A673 (cell line): Measurements from ENCODE around the gene ARSI. TPM values are rescaled to one million over a fixed set of nuclear protein-coding genes. Genes with fewer than 3 reads are reported as not detected.

Experiments
- BruUV-seq: library from RNA; stranded (reverse); fragments of 400-500 nt; replicated peaks from 2 replicates; lab custom pipeline; 2021; lab: Mats Ljungman, UMichigan
- CTCF ChIA-PET: fragments of 300-600 bp; sonication (Branson Sonifier 250); formaldehyde crosslinking; loops from one replicate; lab custom pipeline; 2022; ENCODE audit warnings: antibody characterized with exemption; lab: Charles Lee
- POLR2A ChIA-PET: fragments of 300-600 bp; sonication (Branson Sonifier 250); formaldehyde crosslinking; loops from one replicate; lab custom pipeline; 2022; ENCODE audit warnings: antibody characterized with exemption; ENCODE audit not compliant: low non-redundant PET; lab: Charles Lee
- DNase-seq: peaks from one replicate; pipeline ENCODE4 v3.0.0-alpha.2; 2015; ENCODE audit warnings: low spot score
- H3K27ac ChIP-seq: fragments of 200-600 bp; sonication (generic); 2 replicates; pipeline ENCODE4 v1.5.1; 2016; ENCODE audit warnings: mixed run types, low read depth, mild to moderate bottlenecking, mixed read lengths, antibody characterized with exemption, low read length; ENCODE audit not compliant: poor library complexity, severe bottlenecking
- H3K27me3 ChIP-seq: fragments of 200-600 bp; sonication (generic); replicated peaks from 2 replicates; pipeline ENCODE4 v1.6.1; 2017; ENCODE audit warnings: mixed run types, low read depth, mild to moderate bottlenecking, mixed read lengths, antibody characterized with exemption, low read length; ENCODE audit not compliant: insufficient read depth, poor library complexity
- H3K36me3 ChIP-seq: fragments of 200-600 bp; sonication (generic); 2 replicates; pipeline ENCODE4 v1.6.1; 2016; ENCODE audit warnings: mixed run types, mild to moderate bottlenecking, mixed read lengths, antibody characterized with exemption, low read length; ENCODE audit not compliant: insufficient read depth, poor library complexity, severe bottlenecking
- H3K4me1 ChIP-seq: fragments of 200-600 bp; sonication (generic); 2 replicates; pipeline ENCODE4 v1.6.1; 2017; ENCODE audit warnings: mixed run types, mild to moderate bottlenecking, mixed read lengths, antibody characterized with exemption, low read length; ENCODE audit not compliant: insufficient read depth, poor library complexity, severe bottlenecking
- H3K4me3 ChIP-seq: fragments of 200-600 bp; sonication (generic); 2 replicates; pipeline ENCODE4 v1.5.1; 2016; ENCODE audit warnings: low read depth, mixed run types, mild to moderate bottlenecking, mixed read lengths, low read length; ENCODE audit not compliant: poor library complexity, severe bottlenecking
- H3K9me3 ChIP-seq: fragments of 200-600 bp; sonication (generic); 2 replicates; pipeline ENCODE4 v1.6.1; 2016; ENCODE audit warnings: mixed run types, low read depth, mild to moderate bottlenecking, mixed read lengths, antibody characterized with exemption, low read length; ENCODE audit not compliant: poor library complexity, severe bottlenecking
- EZH2 ChIP-seq: fragments of 200-600 bp; sonication (generic); IDR thresholded peaks from 2 replicates; pipeline ENCODE4 v1.6.1; 2017; ENCODE audit warnings: borderline replicate concordance, low read depth, mild to moderate bottlenecking, mixed read lengths, antibody characterized with exemption, low read length; ENCODE audit not compliant: poor library complexity, severe bottlenecking
- intact Hi-C: fragments of 100-400 bp; cut with micrococcal nuclease; formaldehyde crosslinking; loops from one replicate; pipeline ENCODE4 v1.10.0; 2022; ENCODE audit not compliant: unreplicated experiment
- total RNA-seq: library from RNA; stranded (reverse); gene quantifications from 2 replicates; pipeline ENCODE4 v1.2.3, GENCODE V29; 2021
- TF ChIP-seq, protein P1 (sequence below): fragments of 300-800, 200-600 bp; sonication (generic); conservative IDR thresholded peaks from 2 replicates; pipeline ENCODE4 v1.5.1; 2017; ENCODE audit warnings: low read depth, mild to moderate bottlenecking, antibody characterized with exemption, low read length, moderate library complexity, mixed read lengths

ARSI gene
- total RNA-seq, 1 experiment from 2014 or later, result 0.30 TPM

DNA sequence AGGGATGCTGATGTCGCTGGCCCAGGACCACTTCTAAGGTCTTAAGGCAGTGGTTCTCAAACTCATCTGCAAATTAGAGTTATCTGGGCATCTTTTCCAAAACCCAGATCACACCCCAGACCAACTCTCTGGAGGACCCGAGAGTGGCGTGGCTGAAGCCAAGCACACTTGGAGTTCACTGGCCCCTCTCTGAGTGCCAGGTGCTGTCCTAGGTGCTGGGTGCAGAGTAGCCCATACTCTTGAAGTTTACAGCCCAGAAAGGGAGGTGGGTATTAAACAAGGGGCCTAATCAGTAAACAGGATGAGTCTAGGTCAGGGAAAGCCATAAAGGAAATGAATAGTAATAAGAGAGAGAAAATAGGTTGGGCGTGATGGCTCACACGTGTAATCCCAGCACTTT is 30.8 kb downstream of the ARSI start:
- no peak overlapping the region for H3K27ac ChIP-seq
- no peak for TF ChIP-seq EZH2
- TF ChIP-seq, protein P1, sequence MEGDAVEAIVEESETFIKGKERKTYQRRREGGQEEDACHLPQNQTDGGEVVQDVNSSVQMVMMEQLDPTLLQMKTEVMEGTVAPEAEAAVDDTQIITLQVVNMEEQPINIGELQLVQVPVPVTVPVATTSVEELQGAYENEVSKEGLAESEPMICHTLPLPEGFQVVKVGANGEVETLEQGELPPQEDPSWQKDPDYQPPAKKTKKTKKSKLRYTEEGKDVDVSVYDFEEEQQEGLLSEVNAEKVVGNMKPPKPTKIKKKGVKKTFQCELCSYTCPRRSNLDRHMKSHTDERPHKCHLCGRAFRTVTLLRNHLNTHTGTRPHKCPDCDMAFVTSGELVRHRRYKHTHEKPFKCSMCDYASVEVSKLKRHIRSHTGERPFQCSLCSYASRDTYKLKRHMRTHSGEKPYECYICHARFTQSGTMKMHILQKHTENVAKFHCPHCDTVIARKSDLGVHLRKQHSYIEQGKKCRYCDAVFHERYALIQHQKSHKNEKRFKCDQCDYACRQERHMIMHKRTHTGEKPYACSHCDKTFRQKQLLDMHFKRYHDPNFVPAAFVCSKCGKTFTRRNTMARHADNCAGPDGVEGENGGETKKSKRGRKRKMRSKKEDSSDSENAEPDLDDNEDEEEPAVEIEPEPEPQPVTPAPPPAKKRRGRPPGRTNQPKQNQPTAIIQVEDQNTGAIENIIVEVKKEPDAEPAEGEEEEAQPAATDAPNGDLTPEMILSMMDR, result no peak
- peaks cover 11% of the 10 kb centered on the region for H3K4me1 ChIP-seq
- ChIA-PET CTCF (interaction anchor here (0.8 kb wide), 1 partner anchor 164 kb away, joined by 4 read pairs; no protein-coding TSS in a partner anchor), POLR2A (no interaction called here)
- H3K36me3 ChIP-seq, result no peaks in the 10 kb centered on the region
- H3K27me3 ChIP-seq, result no peaks in the 10 kb centered on the region
- no peak for DNase-seq
- H3K9me3 ChIP-seq, result no peaks in the 10 kb centered on the region
- intact Hi-C loops, result loop anchor here (2.0 kb wide), 1 partner anchor 165 kb away; no protein-coding TSS in a partner anchor
- H3K4me3 ChIP-seq, result no peak overlapping the region
- no TSS peak for BruUV-seq

DNA sequence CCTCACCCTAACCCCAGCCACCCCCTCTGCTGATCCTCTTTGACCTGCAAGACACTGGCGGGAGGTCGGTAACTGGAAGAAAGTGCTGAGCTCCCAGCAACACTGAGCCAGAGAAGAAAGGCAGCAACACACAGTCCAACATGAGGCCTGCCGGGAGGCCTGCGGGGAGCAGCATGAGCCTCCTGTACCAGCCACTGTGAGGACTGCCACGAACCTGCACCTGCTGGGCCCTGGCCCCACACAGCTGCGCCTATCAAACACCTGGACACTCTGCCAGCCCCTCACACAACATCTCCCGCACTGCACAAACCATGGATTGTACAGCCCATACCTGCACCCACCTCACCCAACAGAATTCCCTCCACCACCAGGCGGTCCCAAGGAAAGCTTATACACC is 31.4 kb downstream of the ARSI start:
- CTCF ChIA-PET, result no interaction called here
- Histone ChIP-seq H3K4me1 (peaks cover 11% of the 10 kb centered on the region), H3K9me3 (no peaks in the 10 kb centered on the region), H3K27ac (no peak overlapping the region), H3K36me3 (no peaks in the 10 kb centered on the region), H3K27me3 (no peaks in the 10 kb centered on the region), H3K4me3 (no peak overlapping the region)
- POLR2A ChIA-PET, result no interaction called here
- intact Hi-C loops, result no loop called here
- TF ChIP-seq, protein P1, result no peak
- TF ChIP-seq EZH2, result no peak
- no TSS peak for BruUV-seq
- no peak for DNase-seq

DNA sequence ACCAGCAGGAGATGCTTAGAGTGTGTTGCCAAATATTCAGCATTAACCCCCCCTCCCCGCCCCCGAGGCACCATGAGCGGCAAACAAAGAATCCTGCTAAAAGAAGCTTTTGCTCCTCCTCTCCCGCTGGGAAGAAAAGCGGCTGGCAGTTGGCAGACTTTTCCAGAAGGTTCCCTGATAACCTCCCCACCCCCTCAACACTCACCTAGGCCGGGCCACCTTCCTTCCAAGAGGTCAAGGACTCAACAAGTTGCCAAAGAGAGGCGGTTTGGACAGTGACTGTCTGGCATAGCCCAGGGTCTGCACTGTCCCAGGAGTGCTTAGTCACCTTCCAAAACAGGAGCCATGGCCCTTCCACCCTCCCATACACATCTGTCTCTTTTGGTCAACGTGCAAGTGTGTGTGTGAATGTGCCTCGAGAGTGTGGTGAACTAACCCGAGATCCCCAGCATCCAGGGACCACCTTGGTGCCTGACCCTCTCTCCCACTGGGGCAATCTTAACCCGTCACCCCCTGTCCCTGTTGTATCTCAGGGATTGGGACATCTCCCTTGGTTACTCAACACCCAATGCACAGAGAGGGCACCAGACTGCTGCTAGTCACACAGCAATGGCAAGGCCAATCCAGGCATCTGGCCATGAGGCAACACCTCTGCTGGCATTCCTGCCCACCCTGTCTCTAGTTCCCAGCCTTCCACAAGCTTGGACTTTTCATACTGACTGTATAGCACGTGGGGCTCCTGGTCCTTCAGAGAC is 32.0 kb downstream of the ARSI start:
- H3K9me3 ChIP-seq, result no peaks in the 10 kb centered on the region
- H3K27me3 ChIP-seq, result no peaks in the 10 kb centered on the region
- DNase-seq, result no peak
- intact Hi-C loops, result no loop called here
- CTCF ChIA-PET, result interaction anchor here (0.6 kb wide), 1 partner anchor 56 kb away, joined by 3 read pairs; no protein-coding TSS in a partner anchor
- TF ChIP-seq, protein P1, result no peak
- TF ChIP-seq EZH2, result no peak
- POLR2A ChIA-PET, result no interaction called here
- no peak overlapping the region for H3K27ac ChIP-seq
- H3K4me1 ChIP-seq, result peaks cover 11% of the 10 kb centered on the region
- no peaks in the 10 kb centered on the region for H3K36me3 ChIP-seq
- no peak overlapping the region for H3K4me3 ChIP-seq
- BruUV-seq, result no TSS peak
